Neuronal stem cell (in vitro differentiated cells): Measurements from ENCODE around the gene SLC24A5.

Source experiments
- DNase-seq: peaks from one replicate; pipeline ENCODE4 v3.0.0-alpha.2; 2013; ENCODE audit warnings: low spot score
- H2AFZ ChIP-seq: one replicate; pipeline ENCODE4 v1.6.1; 2013; ENCODE audit warnings: mild to moderate bottlenecking, low read length, inconsistent platforms
- H2AK5ac ChIP-seq: 2 replicates; pipeline ENCODE4 v1.6.1; 2013; ENCODE audit warnings: low read depth, mild to moderate bottlenecking, inconsistent platforms, low read length, moderate library complexity, mixed read lengths
- H2BK120ac ChIP-seq: 2 replicates; pipeline ENCODE4 v1.6.1; 2013; ENCODE audit warnings: low read depth, mild to moderate bottlenecking, inconsistent platforms, low read length, moderate library complexity, mixed read lengths
- H2BK12ac ChIP-seq: one replicate; pipeline ENCODE4 v1.6.1; 2013; ENCODE audit warnings: low read length, inconsistent platforms
- H2BK15ac ChIP-seq: 2 replicates; pipeline ENCODE4 v1.6.1; 2013; ENCODE audit warnings: mild to moderate bottlenecking, low read length, inconsistent platforms, mixed read lengths
- H2BK5ac ChIP-seq: one replicate; pipeline ENCODE4 v1.6.1; 2013; ENCODE audit warnings: inconsistent platforms, mild to moderate bottlenecking, low read length, moderate library complexity
- H3K14ac ChIP-seq: one replicate; pipeline ENCODE4 v1.6.1; 2013; ENCODE audit warnings: low read length, inconsistent platforms
- H3K18ac ChIP-seq: 2 replicates; pipeline ENCODE4 v1.6.1; 2013; ENCODE audit warnings: low read length, inconsistent platforms
- H3K23ac ChIP-seq: 2 replicates; pipeline ENCODE4 v1.6.1; 2013; ENCODE audit warnings: low read depth, mild to moderate bottlenecking, mixed read lengths, low read length, inconsistent platforms; ENCODE audit not compliant: poor library complexity
- H3K27ac ChIP-seq: replicated peaks from 3 replicates; pipeline ENCODE4 v1.5.1; 2013; ENCODE audit warnings: low read length, inconsistent platforms
- H3K27me3 ChIP-seq, 3 experiments: 2 replicates each; pipeline ENCODE4 v1.6.1; 2013; ENCODE audit warnings: low read length in 3 of 3, mild to moderate bottlenecking in 2 of 3, inconsistent platforms in 1 of 3, low read depth in 1 of 3, mixed read lengths in 1 of 3, moderate library complexity in 1 of 3; ENCODE audit not compliant: control insufficient read depth in 3 of 3, insufficient read depth in 3 of 3
- H3K36me3 ChIP-seq, 2 donors: replicated peaks in 1 of 2; 2 replicates each; pipeline ENCODE4 v1.6.1; 2013; ENCODE audit warnings: low read length in 2 of 2; ENCODE audit not compliant: control insufficient read depth in 2 of 2, insufficient read depth in 2 of 2
- H3K4ac ChIP-seq: 2 replicates; pipeline ENCODE4 v1.6.1; 2013; ENCODE audit warnings: inconsistent platforms, mild to moderate bottlenecking, low read length, moderate library complexity
- H3K4me1 ChIP-seq, 2 donors: 1 replicate in 1 of 2; 2 replicates in 1 of 2; pipeline ENCODE4 v1.6.1; 2013; ENCODE audit warnings: low read length in 2 of 2, low read depth in 1 of 2; ENCODE audit not compliant: control insufficient read depth in 2 of 2, insufficient read depth in 1 of 2
- H3K4me2 ChIP-seq: one replicate; pipeline ENCODE4 v1.6.1; 2013; ENCODE audit warnings: mild to moderate bottlenecking, low read length, inconsistent platforms; ENCODE audit not compliant: insufficient read depth, poor library complexity, severe bottlenecking
- H3K4me3 ChIP-seq, 2 donors: 2 replicates each; pipeline ENCODE4 v1.5.1; 2013; ENCODE audit warnings: low read length in 2 of 2, mild to moderate bottlenecking in 2 of 2, inconsistent platforms in 1 of 2, moderate library complexity in 1 of 2
- H3K79me1 ChIP-seq: one replicate; pipeline ENCODE4 v1.6.1; 2013; ENCODE audit warnings: low read depth, mild to moderate bottlenecking, inconsistent platforms, low read length, moderate library complexity
- H3K9ac ChIP-seq: one replicate; pipeline ENCODE4 v1.6.1; 2013; ENCODE audit warnings: mild to moderate bottlenecking, low read depth, low read length, inconsistent platforms; ENCODE audit not compliant: poor library complexity
- H3K9me3 ChIP-seq, 2 donors: replicated peaks in 1 of 2; 2 replicates each; pipeline versions ENCODE3 to v1.6.1; 2013; ENCODE audit warnings: low read length in 2 of 2, mild to moderate bottlenecking in 2 of 2, inconsistent platforms in 1 of 2, low read depth in 1 of 2, mixed read lengths in 1 of 2, moderate library complexity in 1 of 2; ENCODE audit not compliant: control insufficient read depth in 2 of 2, insufficient read depth in 1 of 2
- H4K8ac ChIP-seq: one replicate; pipeline ENCODE4 v1.6.1; 2013; ENCODE audit warnings: low read depth, mild to moderate bottlenecking, inconsistent platforms, low read length, moderate library complexity
- H4K91ac ChIP-seq: one replicate; pipeline ENCODE4 v1.6.1; 2013; ENCODE audit warnings: low read length, low read depth, mild to moderate bottlenecking, inconsistent platforms; ENCODE audit not compliant: poor library complexity
- WGBS, 2 donors: extraction: QIAGEN DNeasy Blood & Tissue Kit; methylation state at CpG; one replicate each; pipeline ENCODE4 v1.1.7; 2013; ENCODE audit warnings: missing lambda C conversion rate in 2 of 2, mixed read lengths in 1 of 2; ENCODE audit not compliant: insufficient read length in 2 of 2, insufficient replicate concordance in 1 of 2; ENCODE audit errors: extremely low coverage in 2 of 2; 5-methylcytosine and 5-hydroxymethylcytosine counted together

The SLC24A5 gene

DNA sequence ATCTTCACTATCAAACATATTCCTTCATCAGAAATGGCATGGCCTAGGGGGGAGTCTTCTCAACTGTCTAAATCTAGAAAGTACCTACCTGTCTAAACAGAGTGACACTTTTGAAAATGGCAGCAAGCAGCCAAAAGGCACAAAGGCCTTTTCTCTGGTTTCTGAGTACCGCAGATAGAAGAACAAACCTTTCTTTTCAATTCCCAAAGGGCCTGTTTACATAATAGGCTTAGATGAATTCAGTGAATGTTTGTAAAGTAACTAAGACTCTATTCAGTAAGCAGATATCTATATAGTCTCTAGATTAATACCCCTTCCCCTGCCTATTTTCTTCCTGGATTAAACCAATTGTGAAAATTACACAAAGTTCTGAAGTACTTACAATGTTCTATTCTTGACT, 50.2 kb downstream of the SLC24A5 start:
- H3K27ac ChIP-seq, result no peak overlapping the region
- WGBS, 2 donors, result no CpG with 5 or more reads among the region's 1 CpG
- H2BK120ac ChIP-seq, result no peak overlapping the region
- no peak overlapping the region for H3K23ac ChIP-seq
- H2BK12ac ChIP-seq, result no peak overlapping the region
- DNase-seq, result no peak
- H2BK15ac ChIP-seq, result no peak overlapping the region
- no peak overlapping the region for H3K18ac ChIP-seq
- no peak overlapping the region for H2BK5ac ChIP-seq
- no peak overlapping the region for H4K91ac ChIP-seq
- peaks cover 0 to 1% of the 10 kb centered on the region in 2 donors for H3K4me1 ChIP-seq
- peaks cover 0 to 28% of the 10 kb centered on the region in 2 donors for H3K9me3 ChIP-seq
- no peak overlapping the region for H2AFZ ChIP-seq
- H3K4me2 ChIP-seq, result no peak overlapping the region
- no peak overlapping the region for H3K4me3 ChIP-seq
- no peaks in the 10 kb centered on the region for H3K79me1 ChIP-seq
- no peak overlapping the region for H3K4ac ChIP-seq
- no peak overlapping the region for H3K9ac ChIP-seq
- H3K14ac ChIP-seq, result no peak overlapping the region
- peaks cover 1 to 50% of the 10 kb centered on the region in 2 donors for H3K36me3 ChIP-seq
- H3K27me3 ChIP-seq, result no peaks in the 10 kb centered on the region
- H4K8ac ChIP-seq, result no peak overlapping the region
- no peak overlapping the region for H2AK5ac ChIP-seq

DNA sequence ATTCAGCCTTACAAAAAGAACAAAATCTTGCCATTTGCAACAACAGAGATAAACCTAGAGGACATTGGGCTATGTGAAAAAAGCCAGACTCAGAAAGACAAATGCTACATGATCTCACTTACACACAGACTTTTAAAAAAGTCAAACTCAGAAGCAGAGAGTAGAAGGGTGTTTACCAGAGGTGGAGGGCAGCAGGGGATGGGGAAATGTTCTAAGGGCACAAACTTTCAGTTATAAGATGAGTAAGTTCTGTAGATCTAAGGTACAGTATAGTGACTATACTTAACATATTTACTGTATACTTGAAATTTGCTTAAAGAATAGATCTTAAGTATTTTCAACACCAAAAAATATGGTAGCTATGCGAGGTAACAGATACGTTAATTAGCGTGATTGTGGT, 54.3 kb downstream of the SLC24A5 start:
- no peak for DNase-seq
- Histone ChIP-seq H4K91ac (no peak overlapping the region), H3K4ac (no peak overlapping the region), H2AK5ac (no peak overlapping the region), H3K18ac (no peak overlapping the region), H2BK12ac (no peak overlapping the region), H3K27ac (no peak overlapping the region), H2BK15ac (no peak overlapping the region), H3K79me1 (peaks cover 3% of the 10 kb centered on the region), H2AFZ (no peak overlapping the region), H3K36me3 (peaks cover 1 to 22% of the 10 kb centered on the region in 2 donors), H3K9ac (no peak overlapping the region), H3K14ac (no peak overlapping the region), H3K4me1 (peaks cover 4 to 7% of the 10 kb centered on the region in 2 donors), H2BK5ac (no peak overlapping the region), H2BK120ac (no peak overlapping the region), H3K23ac (no peak overlapping the region), H3K9me3 (peaks cover 0 to 28% of the 10 kb centered on the region in 2 donors), H4K8ac (no peak overlapping the region), H3K4me2 (no peak overlapping the region), H3K4me3 (no peak overlapping the region), H3K27me3 (no peaks in the 10 kb centered on the region)
- WGBS, 2 donors, result no CpG with 5 or more reads among the region's 3 CpGs

DNA sequence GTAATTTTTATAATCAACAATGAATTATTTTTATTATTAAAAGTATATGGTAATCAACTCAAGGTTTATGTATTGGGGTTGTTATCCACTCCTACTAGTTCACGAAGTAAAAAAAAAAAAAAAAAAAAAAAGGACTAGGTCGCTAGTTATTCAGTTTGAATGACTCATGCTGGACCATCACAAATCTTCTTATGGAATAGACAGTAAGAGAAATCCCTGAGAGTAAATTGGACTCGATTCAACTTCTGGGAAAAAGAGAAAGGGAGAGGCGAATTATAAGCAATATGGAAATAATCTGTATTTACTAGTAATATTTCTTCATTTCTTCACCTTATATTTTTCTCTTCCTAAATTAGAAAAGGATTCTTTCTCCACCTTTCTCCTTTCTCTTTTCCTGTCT, 55.3 kb downstream of the SLC24A5 start:
- H2BK15ac ChIP-seq, result no peak overlapping the region

DNA sequence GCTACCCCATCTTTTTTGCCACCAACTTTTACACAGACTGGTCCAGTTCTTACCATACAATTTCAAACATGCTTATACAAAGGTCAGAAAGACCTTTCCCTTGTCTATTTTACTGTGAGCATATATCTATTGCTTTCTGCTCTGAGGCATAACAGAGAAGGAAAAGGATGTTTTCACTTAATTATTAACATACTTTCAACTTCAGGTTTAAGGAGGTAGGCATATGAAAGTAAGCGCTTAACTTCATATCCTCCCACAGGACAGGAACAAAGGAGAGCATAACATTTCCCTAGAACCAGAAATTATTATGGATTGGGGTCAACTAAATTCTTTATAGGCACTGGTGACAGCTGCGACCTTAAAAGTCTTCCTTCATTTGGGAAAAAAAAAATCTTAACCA, 56.2 kb downstream of the SLC24A5 start:
- Histone ChIP-seq H4K8ac (no peak overlapping the region), H2BK12ac (no peak overlapping the region), H2BK120ac (no peak overlapping the region), H2AFZ (peak overlapping the region; percentile 99), H3K4me2 (peak overlapping the region; percentile 43), H3K18ac (no peak overlapping the region), H3K27me3 (no peaks in the 10 kb centered on the region), H3K9ac (no peak overlapping the region), H2BK15ac (no peak overlapping the region), H3K36me3 (peaks cover 1 to 22% of the 10 kb centered on the region in 2 donors), H3K4me1 (peaks cover 3 to 7% of the 10 kb centered on the region in 2 donors), H3K79me1 (peaks cover 3% of the 10 kb centered on the region), H3K9me3 (peaks cover 2 to 28% of the 10 kb centered on the region in 2 donors), H3K14ac (no peak overlapping the region), H2BK5ac (no peak overlapping the region), H3K4ac (no peak overlapping the region), H2AK5ac (no peak overlapping the region), H3K4me3 (peak overlapping the region in 1 of 2 donors; percentile 55), H4K91ac (no peak overlapping the region), H3K27ac (no peak overlapping the region), H3K23ac (no peak overlapping the region)
- WGBS, 2 donors, result no CpG with 5 or more reads among the region's 2 CpGs
- no peak for DNase-seq

More for the DNA sequence above, 55.3 kb downstream of the SLC24A5 start:
- Histone ChIP-seq H3K4me2 (no peak overlapping the region), H2AK5ac (no peak overlapping the region), H2BK120ac (no peak overlapping the region), H3K4ac (no peak overlapping the region), H3K79me1 (peaks cover 3% of the 10 kb centered on the region), H4K91ac (no peak overlapping the region), H2BK12ac (no peak overlapping the region), H3K14ac (no peak overlapping the region), H4K8ac (no peak overlapping the region), H3K18ac (no peak overlapping the region), H3K27me3 (no peaks in the 10 kb centered on the region), H3K4me1 (peaks cover 3 to 7% of the 10 kb centered on the region in 2 donors), H3K9ac (no peak overlapping the region), H3K27ac (no peak overlapping the region), H2AFZ (no peak overlapping the region), H3K36me3 (peaks cover 1 to 22% of the 10 kb centered on the region in 2 donors), H3K9me3 (peaks cover under 1 to 28% of the 10 kb centered on the region in 2 donors), H2BK5ac (no peak overlapping the region), H3K4me3 (peak overlapping the region in 1 of 2 donors; percentile 55), H3K23ac (no peak overlapping the region)
- no CpG with 5 or more reads among the region's 4 CpGs for WGBS, 2 donors
- no peak for DNase-seq
